Globus pallidus (tissue), 1 donor: ENCODE measurements around the gene C5orf46.
A peak's percentile ranks its signal among the peaks of the same experiment; 100 is the strongest.
"Not testable (repeated sequence)": the region's sequence is repeated elsewhere in the genome, so short reads cannot be mapped to it uniquely, and the experiment has no call there.

Experiments used
- DNase-seq: peaks from one replicate; pipeline ENCODE4 v3.0.0-alpha.2; 2015; ENCODE audit warnings: low spot score

Gene C5orf46

DNA sequence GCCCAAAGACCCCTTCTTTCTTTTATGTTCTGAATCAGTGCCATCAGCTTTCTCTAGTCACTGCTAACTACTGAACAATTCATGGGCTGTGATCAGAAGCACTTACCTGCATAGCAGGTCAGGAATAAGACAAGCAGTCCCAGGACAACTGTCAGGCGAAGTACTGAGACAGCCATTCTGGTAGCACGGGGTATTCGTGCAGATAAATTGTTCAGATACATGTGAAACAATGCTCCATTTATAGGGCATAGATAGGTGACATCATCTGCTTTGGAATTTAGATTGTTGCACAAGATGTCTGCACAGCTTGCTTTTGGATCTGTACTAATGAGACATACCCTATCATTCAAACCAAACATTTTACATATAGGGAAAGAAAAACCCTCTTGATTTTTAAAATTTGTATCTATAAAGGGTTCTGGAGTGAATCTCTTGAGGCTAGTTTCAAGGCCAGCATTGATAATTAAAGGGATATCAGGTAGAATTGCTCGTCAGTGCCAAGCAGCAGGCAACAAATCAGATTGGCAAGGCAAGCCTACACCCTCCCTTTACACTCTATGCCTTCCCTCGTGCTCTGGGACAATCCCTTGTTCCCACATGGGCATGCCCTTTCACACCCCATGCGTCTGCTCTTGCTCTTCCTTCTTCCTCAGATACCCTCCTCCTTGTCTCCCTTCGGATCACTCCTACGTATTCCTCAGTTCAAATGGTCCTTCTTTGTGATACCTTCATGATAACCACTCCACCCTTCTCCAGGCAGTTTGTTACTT, at the start of gene C5orf46:
C5orf46 (minus strand) TSS at position 213 of the 770 bp plus-strand sequence; CDS start at position 176, 37 bp downstream.
- no peak for DNase-seq

DNA sequence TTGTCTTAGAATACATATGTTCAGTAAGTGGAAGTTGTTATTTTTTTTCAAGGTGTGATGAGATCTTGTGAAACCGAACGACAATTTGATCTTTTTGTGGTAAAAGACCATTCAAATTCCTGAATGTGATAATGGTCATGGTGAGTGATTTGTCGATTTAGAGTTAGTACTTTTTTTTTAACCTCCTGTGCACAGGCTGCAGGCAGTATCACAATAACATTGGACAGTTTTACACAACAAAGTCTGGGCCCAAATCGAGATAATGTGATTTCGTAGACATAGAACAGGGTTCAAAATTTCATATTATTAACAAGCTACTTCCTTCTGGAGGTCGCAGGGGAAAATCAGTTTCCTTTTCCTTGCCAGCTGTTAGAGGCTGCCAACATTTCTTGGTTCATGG, 48.6 kb upstream of the C5orf46 start:
- no peak for DNase-seq

DNA sequence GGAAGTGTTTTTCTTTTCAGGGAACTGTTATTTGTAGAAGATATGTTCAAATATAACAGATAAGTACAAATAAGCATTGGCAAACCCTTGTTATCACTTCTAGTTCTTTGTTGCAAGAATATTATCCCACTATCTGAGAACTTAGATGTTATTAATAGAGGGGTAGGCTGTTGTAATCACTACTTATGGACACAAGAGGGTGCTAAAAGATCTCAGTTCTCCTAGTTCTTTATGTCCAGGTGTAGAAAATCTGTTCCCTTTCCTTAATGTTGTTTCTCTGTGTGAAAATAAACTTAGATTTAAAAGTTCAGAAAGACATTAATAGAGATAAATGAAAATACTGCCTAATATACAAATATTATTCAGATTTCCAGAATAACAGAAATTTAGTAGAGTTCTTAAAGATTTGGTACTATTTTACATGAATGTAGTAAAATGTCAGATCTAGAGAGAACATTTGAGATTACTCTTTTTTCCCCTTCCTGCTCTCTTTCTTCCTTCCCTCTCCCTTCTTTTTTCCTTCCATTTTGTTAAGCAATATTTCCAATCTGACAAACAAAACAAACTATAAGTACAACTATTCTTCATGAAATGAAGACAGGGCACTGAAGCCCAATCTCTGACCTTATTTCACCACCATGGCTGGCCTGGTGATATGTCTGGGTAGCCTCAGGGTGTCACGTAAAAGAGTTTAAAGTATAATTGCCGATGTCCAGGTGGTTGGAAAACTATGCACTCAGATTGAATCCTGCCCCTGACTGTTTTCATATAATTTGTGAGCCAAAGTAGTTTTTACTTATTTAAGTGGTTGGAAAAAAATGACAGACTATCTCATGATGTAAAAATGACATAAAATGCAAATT, 43.6 kb upstream of the C5orf46 start:
- peak; percentile 30 for DNase-seq

DNA sequence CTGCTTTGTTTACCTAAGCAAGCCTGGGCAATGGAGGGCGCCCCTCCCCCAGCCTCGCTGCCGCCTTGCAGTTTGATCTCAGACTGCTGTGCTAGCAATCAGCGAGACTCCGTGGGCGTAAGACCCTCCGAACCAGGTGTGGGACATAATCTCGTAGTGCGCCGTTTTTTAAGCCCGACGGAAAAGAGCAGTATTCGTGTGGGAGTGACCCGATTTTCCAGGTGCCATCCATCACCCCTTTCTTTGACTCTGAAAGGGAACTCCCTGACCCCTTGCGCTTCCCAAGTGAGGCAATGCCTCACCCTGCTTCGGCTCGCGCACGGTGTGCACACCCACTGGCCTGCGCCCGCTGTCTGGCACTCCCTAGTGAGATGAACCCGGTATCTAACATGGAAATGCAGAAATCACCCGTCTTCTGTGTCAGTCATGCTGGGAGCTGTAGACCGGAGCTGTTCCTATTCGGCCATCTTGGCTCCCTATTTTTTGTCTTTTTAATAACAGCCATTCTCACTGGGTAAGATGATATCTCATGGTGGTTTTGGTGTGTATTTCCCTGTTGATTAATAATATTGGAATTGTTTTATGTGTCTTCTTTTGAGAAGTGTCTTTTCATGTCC, 40.4 kb upstream of the C5orf46 start:
- DNase-seq = not testable (repeated sequence)

DNA sequence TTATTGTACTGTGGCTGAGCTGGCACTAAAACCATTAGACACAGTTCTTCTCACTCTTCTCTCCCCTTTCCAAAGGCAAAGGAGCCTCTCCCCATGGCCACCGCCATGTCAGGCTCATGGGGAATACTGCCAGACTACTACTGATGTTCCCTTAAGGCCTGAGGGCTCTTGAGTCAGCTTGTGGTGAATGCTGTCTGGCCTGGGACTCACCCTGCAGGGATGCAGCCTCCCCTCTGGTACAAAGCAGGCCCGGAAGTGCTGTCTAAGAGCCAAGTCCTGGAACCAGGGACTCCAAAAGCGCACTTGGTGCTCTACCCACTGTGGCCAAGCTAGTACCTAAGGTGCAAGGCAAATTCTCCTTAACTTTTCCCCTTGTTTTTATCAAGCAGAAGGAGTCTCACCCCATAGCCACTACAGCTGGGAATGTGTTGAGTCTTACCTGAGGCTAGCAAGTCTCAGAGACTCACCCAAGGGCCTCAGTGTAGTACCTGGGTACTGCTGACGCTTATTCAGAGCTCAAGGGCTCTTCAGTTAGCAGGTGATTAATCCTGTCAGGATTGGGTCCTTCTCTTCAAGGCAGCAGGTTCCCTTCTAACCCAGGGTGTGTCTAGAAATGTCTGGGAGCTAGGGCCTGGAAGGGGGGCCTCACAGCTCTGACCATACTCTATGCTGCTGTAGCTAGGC, 33.2 kb upstream of the C5orf46 start:
- no peak for DNase-seq

DNA sequence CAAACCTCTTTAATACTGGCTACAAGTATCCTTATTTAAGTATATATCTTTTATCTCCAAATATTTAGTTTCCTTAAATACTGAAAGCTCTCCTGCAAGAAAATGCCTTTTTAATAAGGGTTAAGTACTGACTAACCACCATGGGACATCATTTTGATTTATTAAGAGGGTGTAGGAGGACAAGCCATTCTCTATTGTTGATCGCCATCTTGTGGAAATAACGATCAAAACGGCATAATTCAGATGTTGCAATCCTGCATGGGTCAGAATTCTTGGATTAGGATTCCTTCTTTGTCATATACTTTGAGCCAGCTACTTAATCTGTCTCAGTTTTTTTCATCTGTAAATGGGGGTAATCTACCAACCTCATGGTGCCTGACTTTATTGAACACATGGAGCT, 28.7 kb upstream of the C5orf46 start:
- DNase-seq = peak; percentile 40

DNA sequence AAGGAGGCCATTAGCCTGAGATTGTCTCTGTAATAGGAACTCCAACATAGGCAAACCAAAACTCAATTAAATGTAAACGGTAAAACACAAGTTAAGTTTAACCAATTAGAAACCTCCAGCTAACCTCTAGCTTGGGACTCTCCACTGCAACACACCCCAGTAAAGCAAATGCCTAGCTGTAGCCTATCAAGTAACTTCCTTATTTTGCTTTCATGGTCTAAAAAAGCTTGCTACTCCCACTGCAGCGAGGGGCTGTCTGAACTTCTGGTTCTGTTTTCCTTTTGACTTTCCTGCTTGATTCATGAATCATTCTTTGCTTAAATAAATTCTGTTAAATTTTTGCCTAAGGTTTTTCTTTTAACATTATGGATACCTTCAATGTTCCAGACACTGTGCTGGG, 24.4 kb upstream of the C5orf46 start:
- peak; percentile 12 for DNase-seq

DNA sequence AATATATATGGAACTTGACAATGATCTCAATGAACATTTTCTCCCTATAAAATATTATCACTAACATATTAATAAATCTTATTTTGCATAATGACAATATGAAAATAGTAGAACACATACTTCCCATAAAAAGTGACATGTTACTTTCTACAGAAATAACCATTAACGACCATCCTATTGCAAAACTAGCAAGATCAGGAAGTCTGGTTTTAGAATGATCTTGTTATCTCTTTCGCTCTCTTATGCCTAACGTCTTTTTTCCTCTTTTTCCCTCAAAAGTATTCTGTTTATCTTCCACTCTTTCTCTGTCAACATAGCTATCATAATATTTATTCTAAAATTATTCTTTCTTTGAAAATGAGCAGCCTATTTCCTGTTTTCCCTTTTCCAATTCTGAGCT, 21.6 kb upstream of the C5orf46 start:
- DNase-seq = no peak

DNA sequence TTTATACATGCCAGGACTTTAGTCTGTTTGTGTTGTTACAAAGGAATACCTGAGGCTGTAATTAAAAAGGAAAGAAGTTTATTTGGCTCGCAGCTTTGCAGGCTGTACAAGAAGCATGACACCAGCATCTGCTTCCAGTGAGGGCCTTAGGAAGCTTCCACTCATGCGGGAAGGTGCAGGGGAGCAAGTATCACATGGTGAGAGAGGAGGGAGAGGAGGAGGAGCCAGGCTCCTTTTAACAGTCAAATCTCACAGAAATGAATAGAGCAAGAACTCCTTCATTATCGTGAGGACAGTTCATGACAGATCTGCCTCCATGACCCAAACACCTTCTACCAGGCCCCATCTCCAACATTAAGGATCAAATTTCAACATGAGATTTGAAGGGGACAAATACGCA, 18.7 kb upstream of the C5orf46 start:
- DNase-seq = no peak

DNA sequence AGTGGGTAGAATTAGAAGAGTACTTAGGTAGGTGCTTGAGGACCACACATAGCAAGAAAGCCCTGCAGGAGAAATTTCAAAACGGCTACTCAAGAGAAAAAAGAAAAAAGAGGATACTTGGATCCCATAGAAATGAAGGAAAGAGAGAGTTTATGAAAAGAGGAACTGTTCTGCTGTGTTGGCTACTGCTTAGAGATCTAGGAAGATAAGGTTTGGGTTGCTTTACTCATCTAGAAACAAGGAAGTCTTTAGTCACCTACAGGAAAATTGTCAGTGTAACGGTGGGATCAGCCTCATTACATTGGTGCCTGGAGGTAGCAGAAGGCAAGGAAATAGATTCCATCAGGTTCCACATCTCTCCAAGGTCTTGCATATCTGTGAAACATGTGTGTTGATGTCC, 14.8 kb upstream of the C5orf46 start:
- no peak for DNase-seq

DNA sequence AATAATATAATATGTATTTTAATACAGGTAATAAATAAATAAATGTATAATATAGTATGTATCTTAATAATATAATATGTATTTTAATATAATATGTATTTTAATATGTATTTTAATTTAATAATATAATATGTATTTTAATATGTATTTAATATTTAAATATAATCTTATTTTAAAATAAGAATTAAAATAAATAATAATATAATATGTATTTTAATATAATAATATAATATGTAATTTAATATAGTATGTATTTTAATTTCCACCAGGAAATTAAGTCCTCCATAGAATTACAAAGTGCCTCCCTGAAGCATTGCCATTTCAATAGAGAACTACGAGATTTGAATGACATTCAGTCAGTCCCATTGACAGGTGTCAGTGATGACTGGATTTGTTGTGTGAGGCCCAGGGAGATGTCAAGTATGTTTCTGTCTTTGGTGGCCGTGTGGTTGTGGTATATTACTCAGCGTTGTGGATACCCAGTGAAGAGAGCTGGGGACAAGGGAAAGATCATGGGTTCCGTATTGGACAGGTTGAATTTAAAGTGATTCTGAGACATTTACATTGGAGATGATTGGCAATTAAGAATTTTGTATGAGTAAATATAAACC, 14.2 kb upstream of the C5orf46 start:
- no peak for DNase-seq

DNA sequence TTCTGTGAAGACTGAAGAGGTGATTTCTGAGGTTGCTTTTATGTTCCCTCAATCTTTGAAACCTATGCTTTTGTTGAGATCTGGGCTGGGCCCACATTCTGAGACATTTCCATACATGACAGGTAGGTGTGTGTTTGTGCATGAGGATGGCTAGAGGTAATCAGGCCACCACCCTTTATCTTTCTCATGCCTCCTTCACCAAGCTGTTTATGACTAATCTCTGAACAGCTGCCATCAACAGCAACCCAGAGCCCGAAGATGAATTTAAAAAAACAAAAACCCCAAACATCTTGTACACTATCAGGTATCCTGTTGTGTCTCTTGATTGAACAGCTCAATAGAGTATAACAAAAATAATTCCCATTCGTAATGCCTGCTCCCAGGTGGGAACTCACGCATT, 12.6 kb upstream of the C5orf46 start:
- DNase-seq = no peak

DNA sequence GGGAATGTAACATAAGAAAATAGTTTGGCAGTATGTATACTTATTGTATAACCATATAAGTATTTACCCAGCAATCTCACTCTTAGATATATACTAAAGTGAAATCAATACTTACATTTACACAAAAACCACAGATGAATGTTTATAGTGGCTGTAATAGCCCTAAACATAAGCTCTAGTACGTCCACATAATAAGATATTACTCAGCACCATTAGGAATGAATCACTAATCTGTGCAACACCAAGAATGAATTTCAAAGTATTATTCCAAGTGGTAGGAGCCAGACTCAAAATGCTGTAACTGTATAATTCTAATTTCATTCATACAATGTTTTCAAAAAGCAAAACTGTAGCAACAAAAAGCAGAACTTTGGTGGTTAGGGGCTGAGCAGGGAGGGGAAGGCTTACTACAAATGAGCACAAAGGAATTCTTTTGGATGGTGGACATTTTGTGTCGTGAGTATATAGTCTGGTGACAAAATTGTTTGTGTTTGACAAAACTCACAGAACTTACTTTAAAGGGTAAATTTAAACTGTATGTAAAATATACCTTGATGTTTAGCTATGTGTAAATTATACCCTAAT, 11.9 kb upstream of the C5orf46 start:
- no peak for DNase-seq

DNA sequence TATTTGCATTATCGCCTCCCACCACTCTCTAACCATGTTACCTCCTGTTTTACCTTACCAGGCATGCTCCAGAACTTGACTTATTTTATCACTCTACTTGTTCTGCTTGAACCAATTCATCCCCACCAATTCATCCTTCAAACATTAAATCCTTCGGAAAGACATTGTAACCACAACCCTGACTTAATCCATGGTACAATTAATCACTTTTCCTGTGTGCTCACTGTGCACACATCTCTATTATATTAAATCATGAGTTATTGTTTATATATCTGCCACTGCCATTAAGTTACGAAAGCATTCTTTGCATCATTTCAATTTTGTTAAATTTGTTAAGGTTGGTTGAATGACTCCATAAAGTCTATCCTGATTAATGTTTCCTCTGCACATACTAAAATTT, 7.4 kb upstream of the C5orf46 start:
- DNase-seq = no peak

DNA sequence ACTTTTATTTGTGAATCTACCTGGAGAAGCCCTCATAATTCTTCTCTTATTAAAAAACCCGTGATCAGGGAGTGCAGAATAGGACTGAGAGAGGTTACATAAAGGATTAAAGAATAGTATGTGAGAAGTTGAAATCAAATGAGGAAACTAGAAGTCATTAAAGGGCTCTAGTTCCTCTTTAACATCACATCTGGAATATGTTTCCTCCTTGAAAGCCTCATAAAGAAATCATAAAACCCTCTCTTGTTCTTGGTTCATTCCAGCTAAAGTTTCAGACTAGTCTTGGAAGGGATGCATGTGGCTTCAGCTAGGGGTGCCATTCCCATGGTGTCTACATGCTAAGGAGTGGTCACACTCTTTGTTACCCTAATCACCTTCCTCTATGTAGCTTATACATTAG, 5.7 kb upstream of the C5orf46 start:
- no peak for DNase-seq

DNA sequence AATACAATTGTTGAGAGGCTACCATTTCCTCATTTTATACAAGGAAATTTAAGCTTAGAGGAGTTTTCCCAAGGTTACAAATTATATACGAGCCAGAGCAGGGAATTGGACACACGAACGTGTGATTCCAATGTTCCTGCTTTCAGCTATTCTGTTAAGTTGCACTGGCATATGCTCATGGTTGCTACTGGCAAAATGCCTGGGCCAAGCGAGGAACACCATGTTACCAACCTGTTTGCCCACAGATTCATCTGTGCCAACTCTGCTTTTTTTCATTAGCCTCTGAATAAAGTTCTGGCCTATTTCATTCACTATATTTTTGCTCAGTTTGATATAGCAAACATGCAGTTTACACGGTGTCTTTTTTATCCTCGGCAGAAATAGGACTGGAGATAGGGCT, 5.1 kb upstream of the C5orf46 start:
- no peak for DNase-seq

DNA sequence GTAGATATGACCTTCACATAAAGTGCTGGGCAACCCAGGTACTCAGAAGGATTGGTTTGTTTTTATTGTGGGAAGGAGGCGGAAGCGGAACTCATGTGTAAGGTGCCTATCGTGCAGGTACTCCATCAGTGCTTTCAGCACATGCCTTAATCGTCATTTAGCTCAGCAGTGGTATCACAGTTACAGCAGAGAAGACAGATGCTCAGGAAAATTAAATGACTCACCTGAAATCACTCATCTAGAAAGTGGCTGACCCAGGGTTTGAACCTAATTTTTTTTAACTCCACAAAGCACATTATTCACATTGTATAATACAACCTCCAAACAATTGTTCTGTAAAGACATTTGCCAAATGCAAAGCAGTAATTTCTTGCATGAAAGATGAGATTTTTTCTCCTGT, 2.2 kb downstream of the C5orf46 start:
- DNase-seq = no peak

DNA sequence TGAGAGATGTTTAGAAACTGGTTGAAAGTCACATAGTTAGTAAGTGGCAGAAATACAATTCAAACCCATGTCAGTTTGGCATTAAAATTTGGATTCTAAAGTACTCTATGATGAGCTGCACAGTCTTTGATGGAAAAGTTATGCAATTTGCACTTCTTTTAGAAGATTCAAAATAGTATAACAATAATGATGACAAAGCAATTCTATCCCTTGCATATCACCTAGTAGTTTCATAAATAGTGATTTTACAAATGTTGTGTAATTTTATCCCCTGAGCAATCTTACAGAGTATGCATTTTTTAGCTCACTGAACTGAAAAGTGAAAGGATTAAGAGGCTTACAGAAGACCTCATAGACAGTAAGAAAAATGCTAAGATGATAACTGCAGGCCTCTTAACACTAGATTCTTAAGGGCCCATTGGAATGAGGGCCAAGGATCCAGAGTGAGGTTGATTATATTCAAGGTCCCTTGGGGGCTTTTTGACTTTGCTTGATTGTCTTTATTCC, 3.7 kb downstream of the C5orf46 start:
- DNase-seq = no peak

DNA sequence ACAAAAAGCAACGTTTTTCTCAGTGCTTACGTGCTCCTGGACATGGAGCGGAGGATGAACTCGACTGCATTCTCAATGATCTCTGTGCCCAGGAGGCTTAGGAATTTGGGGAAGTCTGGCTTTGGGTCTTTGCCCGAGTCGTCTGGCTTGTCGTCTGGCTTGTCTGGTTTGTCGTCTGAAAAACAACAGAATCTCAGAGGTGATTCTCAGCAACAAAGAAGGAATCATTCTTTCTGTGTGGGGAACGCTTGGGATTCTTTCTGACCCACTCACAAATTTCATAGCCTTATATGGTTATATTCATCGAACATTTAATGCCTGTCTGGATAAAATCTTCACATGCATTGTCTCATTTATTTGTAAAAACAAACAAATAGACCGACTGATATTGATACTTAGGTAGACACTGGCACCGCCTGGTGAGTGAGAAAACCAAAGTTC, 4.7 kb downstream of the C5orf46 start:
- DNase-seq = no peak

DNA sequence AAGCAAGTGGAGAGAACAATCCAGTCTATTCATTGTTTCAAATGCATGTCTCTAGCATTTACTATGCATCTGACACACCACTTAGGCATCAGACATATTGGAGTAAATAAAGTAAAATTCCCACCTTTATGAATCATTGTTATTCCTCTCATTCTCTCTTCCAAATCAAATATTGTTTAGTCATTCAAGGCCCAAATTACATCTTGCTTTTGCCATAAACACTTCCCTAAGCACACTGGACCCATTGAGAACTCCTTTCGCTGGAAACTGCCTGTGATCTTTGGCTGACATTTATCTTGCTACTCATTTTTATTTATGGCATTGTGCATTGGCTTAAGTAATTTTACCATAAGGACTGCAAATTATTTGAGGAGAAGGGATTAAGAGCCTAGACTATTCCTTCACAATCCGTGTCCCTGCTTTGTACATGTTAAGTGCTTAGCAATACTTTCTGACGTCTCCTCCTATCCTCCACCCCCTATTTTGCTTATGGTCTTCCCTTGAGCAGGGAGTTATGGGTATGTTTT, 7.4 kb downstream of the C5orf46 start:
- no peak for DNase-seq

DNA sequence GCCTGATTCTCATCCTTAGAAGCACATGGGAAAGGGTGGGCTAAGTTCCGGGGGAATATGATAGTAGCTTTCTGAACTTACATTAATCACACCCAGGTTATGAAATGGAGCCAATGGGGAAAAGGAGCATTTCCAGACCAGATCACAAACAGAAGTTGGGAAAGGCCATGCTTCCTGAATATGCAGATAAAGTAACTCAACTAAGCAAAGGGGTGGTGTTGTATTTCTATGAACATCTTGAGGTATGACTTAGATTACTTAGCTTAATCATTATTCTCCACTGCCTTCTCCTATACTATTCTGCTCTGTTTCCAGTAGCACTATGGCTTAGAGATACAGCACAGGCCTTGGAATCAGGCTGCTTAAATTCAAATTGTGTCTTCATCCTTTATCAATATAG, 10.5 kb downstream of the C5orf46 start:
- no peak for DNase-seq
